22Rv1 (cell line): Measurements from ENCODE around the gene PPP1R3A.

ENCODE experiments used
- ZFX ChIP-seq: fragments of 450-650 bp; IDR thresholded peaks from 2 replicates; pipeline ENCODE4 v1.6.1; 2017; ENCODE audit warnings: antibody characterized with exemption, borderline replicate concordance
- TF ChIP-seq, protein P1 (sequence below): fragments of 450-650 bp; IDR thresholded peaks from 2 replicates; pipeline ENCODE4 v1.5.1; 2017; ENCODE audit warnings: mild to moderate bottlenecking

DNA sequence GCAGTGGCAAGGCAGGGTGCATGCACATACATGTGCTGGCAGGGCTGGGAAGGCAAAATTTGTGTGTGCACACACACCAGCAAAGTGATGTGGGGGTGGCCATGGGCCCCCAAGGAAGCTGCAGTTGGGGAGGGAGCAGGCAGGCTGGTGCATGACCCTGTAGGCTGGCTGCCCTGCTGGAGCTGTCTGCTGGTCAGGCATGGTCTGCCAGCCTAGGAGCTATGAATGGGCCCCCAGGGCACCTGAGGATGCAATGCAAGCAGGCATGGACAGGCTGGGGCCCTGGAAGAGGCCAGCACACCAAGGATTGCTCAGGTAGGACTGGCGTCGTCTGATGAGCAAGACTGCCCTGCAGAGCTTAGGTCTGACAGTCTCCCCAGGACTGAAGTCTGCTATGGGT lies 18.2 kb upstream of the PPP1R3A start:
- TF ChIP-seq, protein P1, sequence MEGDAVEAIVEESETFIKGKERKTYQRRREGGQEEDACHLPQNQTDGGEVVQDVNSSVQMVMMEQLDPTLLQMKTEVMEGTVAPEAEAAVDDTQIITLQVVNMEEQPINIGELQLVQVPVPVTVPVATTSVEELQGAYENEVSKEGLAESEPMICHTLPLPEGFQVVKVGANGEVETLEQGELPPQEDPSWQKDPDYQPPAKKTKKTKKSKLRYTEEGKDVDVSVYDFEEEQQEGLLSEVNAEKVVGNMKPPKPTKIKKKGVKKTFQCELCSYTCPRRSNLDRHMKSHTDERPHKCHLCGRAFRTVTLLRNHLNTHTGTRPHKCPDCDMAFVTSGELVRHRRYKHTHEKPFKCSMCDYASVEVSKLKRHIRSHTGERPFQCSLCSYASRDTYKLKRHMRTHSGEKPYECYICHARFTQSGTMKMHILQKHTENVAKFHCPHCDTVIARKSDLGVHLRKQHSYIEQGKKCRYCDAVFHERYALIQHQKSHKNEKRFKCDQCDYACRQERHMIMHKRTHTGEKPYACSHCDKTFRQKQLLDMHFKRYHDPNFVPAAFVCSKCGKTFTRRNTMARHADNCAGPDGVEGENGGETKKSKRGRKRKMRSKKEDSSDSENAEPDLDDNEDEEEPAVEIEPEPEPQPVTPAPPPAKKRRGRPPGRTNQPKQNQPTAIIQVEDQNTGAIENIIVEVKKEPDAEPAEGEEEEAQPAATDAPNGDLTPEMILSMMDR: no peak
- no peak for TF ChIP-seq ZFX
